H9 (cell line): ENCODE results near the gene RGS9. TPM values are rescaled to one million over a fixed set of nuclear protein-coding genes. Genes with fewer than 3 reads are reported as not detected.

ENCODE experiments used
- DNase-seq: peaks from one replicate; pipeline ENCODE4 v3.0.0-alpha.2; 2017
- H2AFZ ChIP-seq: one replicate; pipeline ENCODE4 v1.6.1; 2013; ENCODE audit warnings: mild to moderate bottlenecking, low read length, control low read depth, moderate library complexity
- H2AK5ac ChIP-seq: 2 replicates; pipeline ENCODE4 v1.6.1; 2013; ENCODE audit warnings: low read length, control low read depth, mixed read lengths; ENCODE audit not compliant: insufficient read length
- H2BK120ac ChIP-seq: one replicate; pipeline ENCODE4 v1.6.1; 2013; ENCODE audit warnings: low read depth, mild to moderate bottlenecking, low read length, control low read depth, inconsistent platforms; ENCODE audit not compliant: poor library complexity, severe bottlenecking
- H2BK12ac ChIP-seq: 2 replicates; pipeline ENCODE4 v1.6.1; 2013; ENCODE audit warnings: low read length, control low read depth, mixed read lengths, low read depth; ENCODE audit not compliant: insufficient read length
- H2BK15ac ChIP-seq: 2 replicates; pipeline ENCODE4 v1.6.1; 2013; ENCODE audit warnings: low read depth, low read length, control low read depth
- H2BK20ac ChIP-seq: one replicate; pipeline ENCODE4 v1.6.1; 2013; ENCODE audit warnings: low read depth, mild to moderate bottlenecking, low read length, control low read depth, inconsistent platforms; ENCODE audit not compliant: poor library complexity, severe bottlenecking
- H2BK5ac ChIP-seq: 2 replicates; pipeline ENCODE4 v1.6.1; 2013; ENCODE audit warnings: low read length, control low read depth, mixed read lengths; ENCODE audit not compliant: insufficient read length
- H3K14ac ChIP-seq: 2 replicates; pipeline ENCODE4 v1.6.1; 2013; ENCODE audit warnings: low read length, control low read depth; ENCODE audit not compliant: insufficient read depth
- H3K18ac ChIP-seq: 2 replicates; pipeline ENCODE4 v1.6.1; 2013; ENCODE audit warnings: low read depth, mild to moderate bottlenecking, mixed read lengths, low read length, control low read depth; ENCODE audit not compliant: insufficient read length
- H3K23ac ChIP-seq: 2 replicates; pipeline ENCODE4 v1.6.1; 2013; ENCODE audit warnings: low read length, control low read depth, mixed read lengths, low read depth; ENCODE audit not compliant: insufficient read length
- H3K23me2 ChIP-seq: 2 replicates; pipeline ENCODE4 v1.6.1; 2013; ENCODE audit warnings: low read depth, mild to moderate bottlenecking, mixed read lengths, low read length, control low read depth; ENCODE audit not compliant: insufficient read length, poor library complexity, severe bottlenecking
- H3K27ac ChIP-seq: 2 replicates; pipeline ENCODE4 v1.5.1; 2013; ENCODE audit warnings: low read length, control low read depth, mixed read lengths, low read depth; ENCODE audit not compliant: insufficient read length
- H3K27me3 ChIP-seq: 2 replicates; pipeline ENCODE4 v1.6.1; 2013; ENCODE audit warnings: low read length, control low read depth, inconsistent platforms; ENCODE audit not compliant: insufficient read depth
- H3K4ac ChIP-seq: 2 replicates; pipeline ENCODE4 v1.6.1; 2013; ENCODE audit warnings: low read depth, mild to moderate bottlenecking, control low read depth, inconsistent platforms, low read length, moderate library complexity
- H3K4me1 ChIP-seq: 2 replicates; pipeline ENCODE4 v1.6.1; 2013; ENCODE audit warnings: low read length, control low read depth, inconsistent platforms; ENCODE audit not compliant: insufficient read depth
- H3K4me2 ChIP-seq: 2 replicates; pipeline ENCODE4 v1.6.1; 2013; ENCODE audit warnings: low read length, control low read depth, mixed read lengths; ENCODE audit not compliant: insufficient read length, insufficient read depth
- H3K56ac ChIP-seq: 2 replicates; pipeline ENCODE4 v1.6.1; 2013; ENCODE audit warnings: low read depth, mild to moderate bottlenecking, mixed read lengths, low read length, control low read depth; ENCODE audit not compliant: insufficient read length
- H3K79me1 ChIP-seq: 2 replicates; pipeline ENCODE4 v1.6.1; 2013; ENCODE audit warnings: low read depth, mild to moderate bottlenecking, moderate library complexity, low read length, control low read depth, inconsistent platforms; ENCODE audit not compliant: insufficient read depth, poor library complexity, severe bottlenecking
- H3K79me2 ChIP-seq: 2 replicates; pipeline ENCODE4 v1.6.1; 2013; ENCODE audit warnings: low read length, control low read depth, inconsistent platforms; ENCODE audit not compliant: insufficient read depth
- H3K9ac ChIP-seq: 2 replicates; pipeline ENCODE4 v1.6.1; 2013; ENCODE audit warnings: low read length, control low read depth, mixed read lengths; ENCODE audit not compliant: insufficient read length; ENCODE audit errors: extremely low read depth
- H3K9me3 ChIP-seq: one replicate; pipeline ENCODE4 v1.6.1; 2013; ENCODE audit warnings: low read depth, low read length, inconsistent platforms; ENCODE audit not compliant: control insufficient read depth
- H3T11ph ChIP-seq: one replicate; pipeline ENCODE4 v1.6.1; 2013; ENCODE audit warnings: mild to moderate bottlenecking, low read length, control low read depth, inconsistent platforms
- H4K20me1 ChIP-seq: one replicate; pipeline ENCODE4 v1.6.1; 2013; ENCODE audit not compliant: control insufficient read depth, insufficient read length, insufficient read depth
- H4K5ac ChIP-seq: 2 replicates; pipeline ENCODE4 v1.6.1; 2013; ENCODE audit warnings: low read depth, mild to moderate bottlenecking, mixed read lengths, low read length, control low read depth; ENCODE audit not compliant: insufficient read length
- H4K8ac ChIP-seq: replicated peaks from 2 replicates; pipeline ENCODE4 v1.6.1; 2013; ENCODE audit warnings: low read length, control low read depth, mixed read lengths, low read depth; ENCODE audit not compliant: insufficient read length
- H4K91ac ChIP-seq: 2 replicates; pipeline ENCODE4 v1.6.1; 2013; ENCODE audit warnings: low read depth, mild to moderate bottlenecking, moderate library complexity, mixed read lengths, low read length, control low read depth; ENCODE audit not compliant: insufficient read length
- H3K27ac Mint-ChIP-seq, 3 experiments: 2 replicates in 2 of 3; 3 replicates in 1 of 3; pipeline ENCODE4 v1.8.0; 2020 to 2021; ENCODE audit warnings: mixed read lengths in 3 of 3, mild to moderate bottlenecking in 1 of 3, moderate library complexity in 1 of 3
- H3K27me3 Mint-ChIP-seq: 2 replicates; pipeline ENCODE4 v1.8.0; 2021; ENCODE audit warnings: low read depth, mild to moderate bottlenecking, moderate library complexity, mixed read lengths
- H3K36me3 Mint-ChIP-seq, 3 experiments: 2 replicates in 2 of 3; 3 replicates in 1 of 3; pipeline ENCODE4 v1.8.0; 2020 to 2021; ENCODE audit warnings: low read depth in 3 of 3, mixed read lengths in 3 of 3; ENCODE audit not compliant: insufficient read depth in 1 of 3
- H3K4me1 Mint-ChIP-seq, 2 experiments: 2 replicates each; pipeline ENCODE4 v1.8.0; 2020; ENCODE audit warnings: mixed read lengths in 2 of 2
- H3K4me3 Mint-ChIP-seq, 2 experiments: 2 replicates in 1 of 2; 3 replicates in 1 of 2; pipeline ENCODE4 v1.8.0; 2020 to 2021; ENCODE audit warnings: mild to moderate bottlenecking in 2 of 2, mixed read lengths in 2 of 2, moderate library complexity in 1 of 2
- H3K9me3 Mint-ChIP-seq, 2 experiments: 2 replicates in 1 of 2; 3 replicates in 1 of 2; pipeline ENCODE4 v1.8.0; 2020; ENCODE audit warnings: mild to moderate bottlenecking in 2 of 2, mixed read lengths in 2 of 2, moderate library complexity in 1 of 2
- CTCF ChIP-seq: fragments of 200-600 bp; sonication (generic); conservative IDR thresholded peaks from 3 replicates; pipeline ENCODE4 v1.8.0; 2021; ENCODE audit warnings: antibody characterized with exemption, mild to moderate bottlenecking
- WGBS: extraction: QIAGEN DNeasy Blood & Tissue Kit; methylation state at CpG from one replicate; pipeline ENCODE4 v1.1.7; 2013; ENCODE audit warnings: missing lambda C conversion rate, low lambda C conversion rate, mixed read lengths; ENCODE audit not compliant: insufficient read length; ENCODE audit errors: extremely low coverage; 5-methylcytosine and 5-hydroxymethylcytosine counted together
- total RNA-seq: library from RNA; stranded (reverse); gene quantifications from 2 replicates; pipeline ENCODE4 v1.2.1, GENCODE V29; 2021

Gene RGS9
- total RNA-seq, 1 experiment from 2014 or later = 12.0 TPM

- Histone ChIP-seq H4K5ac (no peak overlapping the region), H3K23me2 (peaks cover 9% of the 10 kb centered on the region), H3K9ac (no peak overlapping the region), H3K4me2 (no peak overlapping the region), H2BK20ac (no peak overlapping the region), H3K79me2 (no peaks in the 10 kb centered on the region), H3K4me1 (no peaks in the 10 kb centered on the region; the same call in 1 of the 2 replicates), H3K27me3 (no peaks in the 10 kb centered on the region), H3K27ac (no peak overlapping the region), H3K18ac (no peak overlapping the region), H2AK5ac (no peak overlapping the region), H2BK120ac (no peak overlapping the region), H2BK15ac (no peak overlapping the region), H3K14ac (no peak overlapping the region), H4K8ac (no peak overlapping the region), H4K20me1 (no peaks in the 10 kb centered on the region), H3K23ac (no peak overlapping the region), H3K79me1 (no peaks in the 10 kb centered on the region), H3T11ph (no peak overlapping the region), H2AFZ (no peak overlapping the region), H3K4ac (no peak overlapping the region), H2BK12ac (no peak overlapping the region), H2BK5ac (no peak overlapping the region), H4K91ac (no peak overlapping the region), H3K9me3 (no peaks in the 10 kb centered on the region), H3K56ac (no peak overlapping the region)
- H3K36me3 Mint-ChIP-seq = peaks cover 0 to 8% (median 0%) of the 10 kb centered on the region in 3 experiments; a peak in 2 of 7 replicates
- WGBS = no CpG with 5 or more reads among the region's 6 CpGs
- H3K27ac Mint-ChIP-seq = no peak overlapping the region
- peaks cover 9 to 11% of the 10 kb centered on the region in 2 experiments for H3K4me1 Mint-ChIP-seq
- DNase-seq = no peak
- H3K4me3 Mint-ChIP-seq = no peak overlapping the region
- H3K9me3 Mint-ChIP-seq = no peaks in the 10 kb centered on the region
- H3K27me3 Mint-ChIP-seq = no peaks in the 10 kb centered on the region; the same call in 1 of the 2 replicates
- no peak for TF ChIP-seq CTCF
Measured at GRCh38 chr17:65104973-65105372, 32.2 kb upstream of the RGS9 start.
